Mammary epithelial cell (primary cell): Measurements from ENCODE around the gene CNOT9.

Experiments
- CTCF ChIP-seq, 2 donors: IDR thresholded peaks in 1 of 2; conservative IDR thresholded peaks in 1 of 2; 2 replicates each; pipeline ENCODE4 v1.5.1; 2011 to 2012; ENCODE audit warnings: inconsistent platforms in 2 of 2, low read length in 2 of 2, mild to moderate bottlenecking in 2 of 2, control low read depth in 1 of 2, low read depth in 1 of 2; ENCODE audit not compliant: insufficient read depth in 1 of 2; ENCODE audit errors: extremely low read depth in 1 of 2
- EZH2 ChIP-seq: IDR thresholded peaks from 2 replicates; pipeline ENCODE4 v1.6.1; 2012; ENCODE audit warnings: low read length, inconsistent platforms, borderline replicate concordance

- TF ChIP-seq CTCF (conservative IDR thresholded peaks at IDR 0.05 in 1 of 2, IDR thresholded peaks at IDR 0.05 in 1 of 2; ENCODE audit: extremely low read depth in 1 of 2, insufficient read depth in 1 of 2, low read depth in 1 of 2, low read length in 2 of 2) = no peak
- TF ChIP-seq EZH2 = no peak
Observed at GRCh38 chr2:218564056-218564455, 4.6 kb upstream of the CNOT9 start.
